ENCODE data around the gene GPR12.

Gene GPR12, protein sequence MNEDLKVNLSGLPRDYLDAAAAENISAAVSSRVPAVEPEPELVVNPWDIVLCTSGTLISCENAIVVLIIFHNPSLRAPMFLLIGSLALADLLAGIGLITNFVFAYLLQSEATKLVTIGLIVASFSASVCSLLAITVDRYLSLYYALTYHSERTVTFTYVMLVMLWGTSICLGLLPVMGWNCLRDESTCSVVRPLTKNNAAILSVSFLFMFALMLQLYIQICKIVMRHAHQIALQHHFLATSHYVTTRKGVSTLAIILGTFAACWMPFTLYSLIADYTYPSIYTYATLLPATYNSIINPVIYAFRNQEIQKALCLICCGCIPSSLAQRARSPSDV

GRCh38 chr13:26759907-26760831, at the start of gene GPR12:
Gene GPR12 (minus strand): TSS chr13:26760786. CDS start chr13:26759827, 959 bp downstream.
- DNase-seq: no peak

- no peak for DNase-seq
Observed at GRCh38 chr13:26810095-26810494, 49.5 kb upstream of the GPR12 start.

DNA sequence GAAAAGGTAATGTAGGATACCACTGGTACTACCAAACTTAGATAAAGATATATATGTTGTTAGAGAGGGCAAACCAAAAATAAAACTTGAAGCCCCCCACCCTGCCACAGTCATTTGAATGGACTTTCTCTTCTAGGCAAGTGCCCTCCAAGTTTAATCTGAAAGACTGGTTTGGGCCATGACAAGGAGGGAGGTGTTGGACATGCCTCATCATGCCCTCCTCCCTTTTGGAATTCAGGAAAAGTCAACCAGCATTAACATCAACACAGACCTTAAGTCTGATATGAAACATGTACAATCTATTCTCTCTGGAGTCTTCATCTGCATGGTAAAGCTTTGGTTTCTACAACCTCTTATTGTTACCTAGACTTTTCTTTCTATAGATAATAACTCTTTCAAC, 46.3 kb upstream of the GPR12 start:
- no peak for DNase-seq

GRCh38 chr13:26787961-26788360, 27.4 kb upstream of the GPR12 start:
- no peak for DNase-seq

GRCh38 chr13:26786651-26787295, 26.2 kb upstream of the GPR12 start:
- no peak for DNase-seq

- peak; percentile 60 for DNase-seq
Observed at GRCh38 chr13:26785838-26786630, 25.4 kb upstream of the GPR12 start.

DNA sequence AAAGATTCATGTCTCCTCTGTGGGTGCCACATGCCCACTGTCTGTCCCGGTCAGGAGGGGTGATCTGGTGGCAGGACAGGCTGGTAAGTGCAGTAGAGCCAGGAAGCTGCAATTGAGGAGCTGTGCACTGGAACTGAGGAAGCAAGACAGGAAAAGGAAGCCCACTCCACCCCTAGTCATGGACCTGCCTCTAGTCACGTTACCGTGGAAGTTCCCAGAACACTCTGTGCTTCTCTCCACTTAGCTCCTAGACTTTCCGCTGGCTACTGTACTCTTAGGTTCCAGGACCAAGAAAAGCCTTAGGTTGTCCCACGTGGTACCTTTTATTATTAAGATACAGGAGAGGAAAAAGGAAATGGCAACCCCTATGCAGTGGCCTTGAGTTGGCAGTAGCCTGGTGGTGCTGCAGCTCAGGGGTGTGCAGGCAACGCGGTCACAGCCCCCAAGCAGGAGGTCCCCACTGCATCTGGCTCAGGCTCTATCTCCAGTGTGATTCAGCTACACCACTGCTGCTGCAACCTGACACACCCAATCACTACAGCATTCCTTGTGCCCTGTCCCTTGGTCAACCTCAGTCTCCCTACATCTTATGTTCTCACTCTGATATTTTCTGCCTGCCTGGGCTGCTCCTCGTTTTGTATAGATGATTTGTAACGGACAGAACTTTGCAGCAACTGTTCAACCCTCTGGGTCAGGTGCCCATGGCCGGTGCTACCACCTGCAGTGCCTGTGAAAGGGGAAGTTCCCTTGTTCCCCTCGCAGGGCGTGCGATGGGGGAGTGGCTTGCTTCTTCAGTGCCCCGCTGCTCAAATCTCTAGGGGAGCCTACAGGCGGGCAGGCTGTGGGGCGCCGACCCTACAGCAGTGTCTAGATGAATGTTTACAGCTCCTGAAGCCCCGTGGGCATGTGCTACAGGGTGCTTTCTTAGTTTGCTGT, 24.4 kb upstream of the GPR12 start:
- DNase-seq: no peak

- DNase-seq: no peak
Observed at GRCh38 chr13:26780411-26780810, 19.8 kb upstream of the GPR12 start.

DNA sequence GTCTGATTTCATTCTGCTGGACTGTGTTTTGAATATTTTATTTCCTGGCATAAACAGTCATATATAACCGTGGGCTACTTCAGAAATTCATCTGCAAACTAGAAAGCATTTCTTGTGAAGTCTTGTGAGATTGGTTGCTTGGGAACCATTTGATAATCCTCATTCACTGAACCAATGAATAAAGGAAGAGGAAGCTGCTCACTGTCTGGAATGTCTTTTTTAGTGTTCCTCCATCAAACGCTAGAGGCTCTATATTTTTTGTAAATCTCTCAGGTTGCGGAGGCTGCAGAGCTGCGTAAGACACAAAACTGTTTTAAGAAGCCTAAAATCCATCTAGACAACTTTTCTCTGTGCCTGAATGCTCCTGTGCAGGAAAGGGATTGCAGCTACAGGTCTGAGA, 18.7 kb upstream of the GPR12 start:
- no peak for DNase-seq

- no peak for DNase-seq
Observed at GRCh38 chr13:26772531-26772930, 11.9 kb upstream of the GPR12 start.

DNA sequence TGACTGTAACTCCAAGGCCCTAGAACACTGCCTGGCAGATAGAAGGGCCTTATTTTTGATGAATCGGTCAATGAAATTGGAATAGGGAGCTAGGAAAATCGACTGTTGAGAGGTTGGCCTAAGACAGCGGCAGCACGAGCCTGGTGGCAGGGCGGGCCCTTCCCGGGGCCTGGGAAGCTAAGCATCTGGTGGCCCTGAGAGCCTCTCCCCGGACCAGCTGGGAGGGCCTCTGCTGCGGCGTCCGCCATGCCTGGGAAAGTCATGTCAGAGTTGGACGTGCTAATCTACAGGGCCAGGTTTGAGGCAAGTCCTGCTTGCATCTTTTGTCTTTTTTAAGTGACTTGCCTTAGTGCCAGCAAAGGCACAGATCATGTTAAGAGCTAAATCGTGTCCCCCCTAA, 11.2 kb upstream of the GPR12 start:
- DNase-seq: no peak

DNA sequence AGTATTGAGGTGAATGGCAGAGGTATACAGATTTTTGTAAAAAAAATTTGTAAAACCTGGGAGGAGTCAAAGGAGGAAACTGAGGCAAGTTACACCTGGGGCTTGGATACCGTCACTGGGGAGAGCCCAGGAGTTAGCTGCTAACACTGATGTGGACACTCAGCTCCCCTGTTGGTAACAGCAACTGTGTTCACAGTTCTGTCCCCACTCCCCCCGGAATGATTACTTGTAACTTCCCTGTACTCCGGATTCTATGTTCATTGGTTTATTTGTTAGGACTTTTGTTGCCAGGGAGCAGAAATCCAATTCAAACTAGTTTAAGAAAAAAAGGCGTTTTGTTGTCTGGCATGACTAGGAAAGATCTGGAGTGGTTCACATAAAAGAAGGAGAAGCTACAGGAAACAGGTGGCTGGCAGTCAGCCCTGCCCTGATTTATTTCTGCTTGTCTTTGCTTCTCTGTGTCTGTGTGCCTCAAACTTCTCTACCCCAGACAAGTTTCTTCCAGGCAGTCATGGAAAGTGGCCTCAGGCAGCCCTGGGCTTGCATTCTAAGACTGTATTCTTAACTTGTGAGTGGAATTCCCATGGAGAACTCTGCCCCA, 2.3 kb upstream of the GPR12 start:
- no peak for DNase-seq

GRCh38 chr13:26760832-26761582, 421 bp upstream of the GPR12 start:
- no peak for DNase-seq

- DNase-seq: no peak
Observed at GRCh38 chr13:26759249-26759906, 1.2 kb downstream of the GPR12 start.

DNA sequence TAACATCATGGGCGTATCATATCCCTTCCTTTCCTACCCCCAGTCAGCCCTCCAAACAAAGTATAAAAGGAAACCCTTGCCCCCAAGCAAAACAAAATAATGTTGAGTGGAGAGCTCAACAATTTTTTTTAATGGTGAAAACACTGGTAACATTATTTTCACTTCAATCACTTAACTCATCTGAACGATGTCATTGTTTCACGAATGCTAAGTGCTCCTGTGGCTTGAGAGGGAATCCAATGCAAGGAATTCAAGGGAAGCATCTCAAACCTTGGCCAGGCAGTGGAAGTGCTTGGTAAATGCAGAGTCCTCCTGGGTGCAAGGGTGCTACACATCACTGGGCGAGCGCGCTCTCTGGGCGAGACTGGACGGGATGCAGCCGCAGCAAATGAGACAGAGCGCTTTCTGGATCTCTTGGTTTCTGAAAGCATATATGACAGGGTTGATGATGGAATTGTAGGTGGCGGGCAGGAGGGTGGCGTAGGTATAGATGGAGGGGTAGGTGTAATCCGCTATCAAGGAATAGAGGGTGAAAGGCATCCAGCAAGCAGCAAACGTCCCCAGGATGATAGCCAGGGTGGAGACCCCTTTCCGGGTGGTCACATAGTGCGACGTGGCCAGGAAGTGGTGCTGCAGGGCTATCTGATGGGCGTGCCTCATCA, 2.0 kb downstream of the GPR12 start:
- DNase-seq: no peak

DNA sequence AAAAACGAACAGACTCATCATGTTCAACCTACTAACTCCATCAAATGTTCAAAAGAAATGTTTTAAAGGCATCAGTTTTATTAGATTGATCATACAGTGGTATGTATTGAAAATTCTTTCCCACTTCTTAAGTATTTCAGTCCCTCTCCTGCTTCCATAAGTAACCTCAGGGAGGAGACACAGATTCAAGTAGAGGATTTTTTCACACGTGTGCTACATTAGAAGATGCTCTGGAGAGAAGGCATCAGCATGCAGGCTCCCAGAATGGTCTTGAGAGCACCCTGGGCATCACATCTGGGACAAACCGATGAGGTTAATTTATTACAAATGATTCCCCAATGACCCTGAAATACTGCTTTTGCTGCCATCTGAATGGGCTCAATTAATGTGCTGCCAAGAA, 3.6 kb downstream of the GPR12 start:
- DNase-seq: no peak

DNA sequence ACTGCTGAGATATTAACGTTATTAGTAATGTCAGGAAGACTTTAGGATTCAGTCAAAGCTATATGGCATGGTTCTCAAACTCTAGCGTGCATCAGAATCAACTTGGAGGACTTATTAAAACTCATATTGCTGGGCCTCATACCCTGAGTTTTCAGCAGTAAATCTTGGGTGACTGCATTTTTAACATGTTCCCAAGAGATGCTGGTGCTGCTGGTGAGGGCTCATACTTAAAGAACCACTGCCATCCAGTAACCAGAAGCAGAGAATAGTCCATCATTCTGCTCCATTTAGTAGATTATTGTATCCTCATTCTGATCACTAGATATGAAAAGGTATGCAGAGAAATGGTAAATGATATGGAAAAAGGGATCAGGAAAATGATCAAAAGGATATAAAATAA, 7.9 kb downstream of the GPR12 start:
- DNase-seq: no peak

DNA sequence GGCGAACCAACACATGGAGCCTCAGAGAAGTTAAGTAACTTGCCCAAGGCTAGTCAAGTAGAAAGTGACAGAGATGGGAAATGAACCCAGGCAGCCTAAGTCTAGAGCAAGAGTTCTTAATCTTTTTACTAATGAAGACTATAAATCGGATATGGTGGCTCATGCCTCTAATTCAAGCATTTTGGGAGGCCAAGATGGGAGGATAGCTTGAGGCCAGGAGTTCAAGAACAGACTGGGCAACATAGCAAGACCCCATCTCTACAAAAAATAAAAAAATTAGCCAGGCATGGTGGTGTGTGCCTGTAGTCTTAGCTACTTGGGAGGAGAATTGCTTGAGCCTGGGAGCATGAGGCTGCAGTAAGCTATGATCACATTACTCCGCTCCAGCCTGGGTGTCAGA, 10.7 kb downstream of the GPR12 start:
- no peak for DNase-seq

GRCh38 chr13:26749285-26749684, 11.3 kb downstream of the GPR12 start:
- DNase-seq: no peak

Measured in activated CD4-positive, alpha-beta T cell treated with anti-CD3 and anti-CD28 coated beads for 48 hours (primary cell).